GM12878 (cell line): ENCODE measurements around the gene RWDD2A. TPM values are rescaled to one million over a fixed set of nuclear protein-coding genes. Genes with fewer than 3 reads are reported as not detected.

Experiments
- ATAC-seq: fragments of 200-7000 bp; cut with Tn5 transposase; 3 replicates; pipeline ENCODE4 v1.9.1; 2020; ENCODE audit warnings: mild to moderate bottlenecking, moderate library complexity
- BruUV-seq: library from RNA; stranded (reverse); fragments of 400-500 nt; replicated peaks from 2 replicates; lab custom pipeline; 2021; lab: Mats Ljungman, UMichigan
- CTCF ChIA-PET: fragments of 300-600 bp; sonication (Branson Sonifier 250); formaldehyde crosslinking; extraction: SDS; loops from one replicate; lab custom pipeline; 2021; ENCODE audit warnings: inconsistent platforms; lab: Yijun Ruan, JAX
- POLR2A ChIA-PET: fragments of 350-600 bp; formaldehyde crosslinking; extraction: SDS; loops from one replicate; lab custom pipeline; 2021; ENCODE audit warnings: inconsistent platforms; lab: Charles Lee
- RAD21 ChIA-PET: fragments of 300-600 bp; sonication (Branson Sonifier 250); formaldehyde crosslinking; loops from one replicate; lab custom pipeline; 2023; ENCODE audit warnings: antibody characterized with exemption; ENCODE audit not compliant: unreplicated experiment; lab: Charles Lee
- SMC1A ChIA-PET: fragments of 300-600 bp; sonication (Branson Sonifier 250); formaldehyde crosslinking; loops from one replicate; lab custom pipeline; 2023; ENCODE audit not compliant: unreplicated experiment, uncharacterized antibody; lab: Charles Lee
- DNase-seq: peaks from one replicate; pipeline ENCODE4 v3.0.0-alpha.2; 2011; ENCODE audit warnings: low read depth, low spot score
- FAIRE-seq: peaks from 3 replicates; lab custom pipeline; 2011; peaks lifted over from hg19 to GRCh38; lab: Jason Lieb, UNC
- H2AFZ ChIP-seq: 2 replicates; pipeline ENCODE4 v1.6.0; 2011; ENCODE audit warnings: low read depth, low read length, control low read depth; ENCODE audit not compliant: control insufficient read depth
- H3K27ac ChIP-seq: 2 replicates; pipeline ENCODE4 v1.5.1; 2011; ENCODE audit warnings: control low read depth; ENCODE audit not compliant: control insufficient read depth, insufficient read depth
- H3K27me3 ChIP-seq, 2 experiments: replicated peaks in 1 of 2; 2 replicates each; pipeline versions ENCODE4 v1.6.0 to v1.6.1; 2011; ENCODE audit warnings: low read length in 1 of 2; ENCODE audit not compliant: control insufficient read depth in 2 of 2, insufficient read depth in 2 of 2
- H3K36me3 ChIP-seq, 2 experiments: 2 replicates each; pipeline ENCODE4 v1.5.1; 2011; ENCODE audit warnings: low read length in 1 of 2; ENCODE audit not compliant: control insufficient read depth in 2 of 2, insufficient read depth in 2 of 2
- H3K4me1 ChIP-seq: 2 replicates; pipeline ENCODE4 v1.6.1; 2011; ENCODE audit warnings: mild to moderate bottlenecking, low read length, moderate library complexity, mixed read lengths; ENCODE audit not compliant: control insufficient read depth, insufficient read depth
- H3K4me2 ChIP-seq: 2 replicates; pipeline ENCODE4 v1.6.0; 2011; ENCODE audit warnings: control low read depth; ENCODE audit not compliant: control insufficient read depth, insufficient read depth
- H3K4me3 ChIP-seq: fragments of 200-600 bp; sonication (generic); 2 replicates; pipeline ENCODE4 v1.5.1; 2016
- H3K79me2 ChIP-seq: 2 replicates; pipeline ENCODE4 v1.6.0; 2011; ENCODE audit warnings: low read length; ENCODE audit not compliant: control insufficient read depth, insufficient read depth
- H3K9ac ChIP-seq: 2 replicates; pipeline ENCODE4 v1.8.0; 2011; ENCODE audit warnings: low read length, control low read depth, mixed read lengths; ENCODE audit not compliant: control insufficient read depth, insufficient read depth
- H3K9me3 ChIP-seq: replicated peaks from 3 replicates; pipeline ENCODE4 v1.5.1; 2011; ENCODE audit warnings: mild to moderate bottlenecking, low read length; ENCODE audit not compliant: control insufficient read depth, insufficient read depth
- H4K20me1 ChIP-seq: 2 replicates; pipeline ENCODE4 v1.6.0; 2011; ENCODE audit not compliant: control insufficient read depth, insufficient read depth
- CBX3 ChIP-seq: fragments of 200-600 bp; sonication (generic); IDR thresholded peaks from 2 replicates; pipeline ENCODE4 v1.6.1; 2016; ENCODE audit warnings: low read depth, borderline replicate concordance
- DPF2 ChIP-seq: fragments of 450-650 bp; IDR thresholded peaks from 2 replicates; pipeline ENCODE4 v1.6.1; 2017; ENCODE audit warnings: mild to moderate bottlenecking
- EED ChIP-seq: sonication (generic); IDR thresholded peaks from 2 replicates; pipeline ENCODE4 v1.6.1; 2016; ENCODE audit warnings: antibody characterized with exemption, low read depth
- EGR1 ChIP-seq, 2 experiments: IDR thresholded peaks; 1 replicate in 1 of 2; 2 replicates in 1 of 2; pipeline ENCODE4 v1.6.1; 2011 to 2012; ENCODE audit warnings: low read depth in 2 of 2, low read length in 2 of 2, borderline replicate concordance in 1 of 2, mild to moderate bottlenecking in 1 of 2, moderate library complexity in 1 of 2
- GABPA ChIP-seq: IDR thresholded peaks from 2 replicates; pipeline ENCODE4 v1.6.1; 2014; ENCODE audit warnings: antibody characterized with exemption, low read depth, mild to moderate bottlenecking, inconsistent platforms
- HDAC2 ChIP-seq: fragments of 200-600 bp; sonication (generic); IDR thresholded peaks from 2 replicates; pipeline ENCODE4 v1.6.1; 2017
- HDAC6 ChIP-seq: fragments of 200-600 bp; sonication (generic); IDR thresholded peaks from one replicate; pipeline ENCODE4 v1.8.0; 2017; ENCODE audit warnings: antibody characterized with exemption; ENCODE audit not compliant: unreplicated experiment
- KLF5 ChIP-seq: fragments of 450-650 bp; IDR thresholded peaks from 2 replicates; pipeline ENCODE4 v1.6.1; 2014; ENCODE audit warnings: mild to moderate bottlenecking; ENCODE audit not compliant: partially characterized antibody
- MTA2 ChIP-seq: fragments of 450-650 bp; IDR thresholded peaks from 2 replicates; pipeline ENCODE4 v1.6.1; 2016; ENCODE audit warnings: low read depth, mild to moderate bottlenecking, moderate library complexity
- NFYB ChIP-seq: IDR thresholded peaks from 2 replicates; pipeline ENCODE4 v1.6.1; 2011; ENCODE audit warnings: low read depth, mild to moderate bottlenecking, low read length, improper control_type of control experiment, moderate library complexity; ENCODE audit not compliant: insufficient read depth
- RFX5 ChIP-seq: IDR thresholded peaks from 2 replicates; pipeline ENCODE4 v1.6.1; 2011; ENCODE audit warnings: low read depth, low read length, improper control_type of control experiment
- SREBF2 ChIP-seq: IDR thresholded peaks from 2 replicates; pipeline ENCODE4 v1.6.1; 2012; ENCODE audit warnings: mild to moderate bottlenecking, low read length
- STAT3 ChIP-seq: IDR thresholded peaks from 2 replicates; pipeline ENCODE4 v1.6.1; 2011; ENCODE audit warnings: low read depth, low read length, improper control_type of control experiment
- TARDBP ChIP-seq: IDR thresholded peaks from 2 replicates; pipeline ENCODE4 v1.6.1; 2016; ENCODE audit warnings: borderline replicate concordance
- WRNIP1 ChIP-seq: IDR thresholded peaks from 2 replicates; pipeline ENCODE4 v1.6.1; 2011; ENCODE audit warnings: low read depth, low read length, improper control_type of control experiment, borderline replicate concordance
- ZBED1 ChIP-seq: IDR thresholded peaks from 2 replicates; pipeline ENCODE4 v1.6.1; 2016; ENCODE audit warnings: borderline replicate concordance
- ZNF207 ChIP-seq: fragments of 450-650 bp; IDR thresholded peaks from 2 replicates; pipeline ENCODE4 v1.6.1; 2014; ENCODE audit warnings: antibody characterized with exemption, mild to moderate bottlenecking, borderline replicate concordance
- WGBS: methylation state at CpG from one replicate; pipeline ENCODE4 v1.1.6; 2016; ENCODE audit warnings: low lambda C conversion rate; ENCODE audit not compliant: insufficient replicate concordance, insufficient coverage; ENCODE audit errors: missing lambda C conversion rate; 5-methylcytosine and 5-hydroxymethylcytosine counted together
- in situ Hi-C: fragments of 300-500 bp; cut with MboI; formaldehyde crosslinking; loops from 9 replicates; pipeline ENCODE4 v1.14.3; 2018; ENCODE audit warnings: mixed read lengths
- intact Hi-C: fragments of 100-400 bp; cut with micrococcal nuclease; formaldehyde crosslinking; loops from one replicate; pipeline ENCODE4 v1.14.2; 2022; ENCODE audit not compliant: unreplicated experiment
- polyA plus RNA-seq, 11 experiments: library from polyadenylated mRNA; depleted of rRNA in 4 of 11; unstranded in 6 of 11; stranded (reverse) in 5 of 11; fragments of >200 nt; fragmentation: Nextera tagmentation in 4 of 11; fragmentation: Illumina TruSeq in 1 of 11; extraction: Ambion mirVana in 4 of 11; extraction: Trizol in 1 of 11; gene quantifications; 1 replicate in 1 of 11; 2 replicates in 10 of 11; pipeline versions ENCODE4 v1.2.1 to v1.2.3, GENCODE V29; 2011 to 2016; ENCODE audit warnings: inconsistent platforms in 2 of 11, missing spikeins in 2 of 11, low read depth in 1 of 11
- total RNA-seq, 4 experiments: library from RNA; depleted of rRNA in 3 of 4; stranded (reverse); fragments of >200 nt in 3 of 4; fragmentation: Illumina TruSeq in 1 of 4; extraction: Trizol in 1 of 4; gene quantifications; 2 replicates each; pipeline versions ENCODE4 v1.2.1 to v1.2.3, GENCODE V29; 2013 to 2021

The RWDD2A gene
- total and polyA plus RNA-seq, 10 of the 15 experiments (the other 5 are each of a cell fraction or from before 2014, with no cell fraction given): 2.3 to 4.6 (median 2.9) TPM

DNA sequence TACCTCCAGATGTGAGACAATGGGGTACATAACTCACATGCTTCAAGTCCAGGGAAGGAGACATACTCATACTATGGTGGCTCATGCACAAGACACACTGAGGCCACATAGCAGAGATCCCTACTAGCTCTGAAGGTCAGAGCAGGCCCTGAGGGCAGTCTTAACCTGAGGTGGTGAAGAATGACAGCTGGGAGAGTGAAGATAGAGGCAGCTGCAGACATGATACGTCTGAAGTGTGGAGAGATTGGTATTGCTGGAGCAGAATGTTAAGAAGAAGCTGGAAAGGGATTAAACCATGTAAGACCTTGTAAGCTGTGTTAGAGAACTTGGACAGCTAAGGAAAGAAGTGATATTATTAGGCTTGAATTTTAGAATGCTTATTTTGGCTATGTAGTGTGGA lies 33.0 kb upstream of the RWDD2A start:
- in situ Hi-C loops (no loop called here), intact Hi-C loops (no loop called here)
- Histone ChIP-seq H3K4me2 (no peak overlapping the region), H2AFZ (no peak overlapping the region), H3K27me3 (no peaks in the 10 kb centered on the region), H3K36me3 (peaks cover 0 to 21% of the 10 kb centered on the region in 2 experiments; a peak in 3 of 4 replicates), H4K20me1 (no peaks in the 10 kb centered on the region), H3K79me2 (no peaks in the 10 kb centered on the region), H3K4me1 (no peaks in the 10 kb centered on the region), H3K4me3 (no peak overlapping the region), H3K27ac (no peak overlapping the region), H3K9me3 (no peaks in the 10 kb centered on the region), H3K9ac (no peak overlapping the region)
- TF ChIP-seq DPF2 (no peak), ZBED1 (no peak), EED (no peak), RFX5 (no peak)
- 89% methylated on average over 1 of the region's 1 CpG for WGBS
- ATAC-seq: no peak
- ChIA-PET RAD21 (no interaction called here), POLR2A (no interaction called here), SMC1A (interaction anchor here (0.8 to 1.1 kb wide), 3 partner anchors 28 to 367 kb away, joined by 3 read pairs; partner anchors contain the start of gene DOP1A), CTCF (interaction anchor here (0.8 to 1.7 kb wide), 2 partner anchors 89 to 94 kb away, joined by 4 to 16 read pairs; partner anchors contain the start of genes DOP1A and UBE3D)
- no TSS peak for BruUV-seq
- DNase-seq: no peak
- no peak for FAIRE-seq

DNA sequence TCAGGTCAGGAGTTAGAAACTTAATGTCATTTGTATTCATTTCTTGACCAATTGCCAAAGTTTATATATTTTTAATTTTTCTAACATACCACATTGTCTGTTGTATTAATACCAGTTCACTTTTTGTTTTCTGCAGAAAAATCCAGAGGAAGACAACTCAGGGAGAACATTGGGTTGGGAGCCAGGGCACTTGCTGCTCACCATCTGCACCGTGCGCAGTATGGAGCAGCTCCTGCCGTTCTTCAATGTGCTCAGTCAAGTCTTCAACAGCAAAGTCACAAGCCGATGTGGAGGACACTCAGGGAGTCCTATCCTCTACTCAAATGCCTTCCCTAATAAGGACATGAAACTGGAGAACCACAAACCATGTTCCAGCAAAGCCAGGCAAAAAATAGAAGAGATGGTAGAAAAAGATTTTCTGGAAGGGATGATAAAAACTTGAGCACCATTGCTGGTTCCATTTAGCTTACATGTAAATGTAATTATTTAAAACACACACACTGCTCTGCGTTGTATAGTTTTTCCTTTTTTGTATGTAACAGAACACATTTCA lies 25.4 kb upstream of the RWDD2A start:
- Histone ChIP-seq H3K36me3 (peaks cover 5 to 38% of the 10 kb centered on the region in 2 experiments), H3K9ac (no peak overlapping the region), H3K27ac (no peak overlapping the region), H2AFZ (no peak overlapping the region), H3K4me1 (no peaks in the 10 kb centered on the region), H3K4me2 (no peak overlapping the region), H4K20me1 (no peaks in the 10 kb centered on the region), H3K9me3 (no peaks in the 10 kb centered on the region), H3K79me2 (no peaks in the 10 kb centered on the region), H3K4me3 (no peak overlapping the region), H3K27me3 (no peaks in the 10 kb centered on the region)
- no peak for ATAC-seq
- CTCF ChIA-PET: interaction anchor here (0.8 to 1.1 kb wide), 3 partner anchors 10 to 54 kb away, joined by 3 read pairs; no protein-coding TSS in a partner anchor
- RAD21 ChIA-PET: no interaction called here
- no peak for DNase-seq
- intact Hi-C loops: no loop called here
- BruUV-seq: no TSS peak
- in situ Hi-C loops: no loop called here
- WGBS: over 99% methylated on average over 5 of the region's 5 CpGs
- POLR2A ChIA-PET: interaction anchor here (1.5 kb wide), 1 partner anchor 11 kb away, joined by 3 read pairs; no protein-coding TSS in a partner anchor
- SMC1A ChIA-PET: interaction anchor here (0.7 to 1.7 kb wide), 2 partner anchors 98 to 166 kb away, joined by 4 to 7 read pairs; no protein-coding TSS in a partner anchor
- FAIRE-seq: no peak
- TF ChIP-seq KLF5: no peak
- no peak for TF ChIP-seq GABPA
- TF ChIP-seq WRNIP1: no peak
- no peak for TF ChIP-seq NFYB
- TF ChIP-seq CBX3: no peak
- TF ChIP-seq ZNF207: no peak
- TF ChIP-seq HDAC2: no peak
- no peak for TF ChIP-seq TARDBP
- no peak for TF ChIP-seq STAT3
- no peak for TF ChIP-seq EGR1 (IDR thresholded peaks at IDR 0.05; ENCODE audit: borderline replicate concordance in 1 of 2, low read depth in 2 of 2, low read length in 2 of 2)
- no peak for TF ChIP-seq HDAC6
- no peak for TF ChIP-seq MTA2
- no peak for TF ChIP-seq SREBF2
